D341Med (cell line): ENCODE results near the gene STK32B.
"Not testable (repeated sequence)": the region's sequence is repeated elsewhere in the genome, so short reads cannot be mapped to it uniquely, and the experiment has no call there.

Experiments used
- DNase-seq: peaks from one replicate; pipeline ENCODE4 v3.0.0; 2012; ENCODE audit warnings: low spot score

STK32B gene

GRCh38 chr4:5162909-5163508 is 111.7 kb downstream of the STK32B start:
- no peak for DNase-seq

GRCh38 chr4:5164221-5164912 is 113.1 kb downstream of the STK32B start:
- no peak for DNase-seq

GRCh38 chr4:5165420-5166369 is 114.4 kb downstream of the STK32B start:
- DNase-seq = peak; percentile 47

- peak; percentile 4 for DNase-seq
Observed at GRCh38 chr4:5166377-5166776, 115.1 kb downstream of the STK32B start.

- DNase-seq = peak; percentile 2
Observed at GRCh38 chr4:5168891-5169290, 117.6 kb downstream of the STK32B start.

GRCh38 chr4:5175836-5176235 is 124.6 kb downstream of the STK32B start:
- not testable (repeated sequence) for DNase-seq

GRCh38 chr4:5184606-5185005 is 133.3 kb downstream of the STK32B start:
- DNase-seq = no peak

GRCh38 chr4:5185551-5185950 is 134.3 kb downstream of the STK32B start:
- DNase-seq = no peak

- DNase-seq = no peak
Observed at GRCh38 chr4:5186271-5187064, 135.2 kb downstream of the STK32B start.

GRCh38 chr4:5188130-5188529 is 136.8 kb downstream of the STK32B start:
- no peak for DNase-seq

GRCh38 chr4:5191831-5192230 is 140.6 kb downstream of the STK32B start:
- DNase-seq = no peak

GRCh38 chr4:5192271-5192670 is 141.0 kb downstream of the STK32B start:
- DNase-seq = no peak

- DNase-seq = no peak
Observed at GRCh38 chr4:5192678-5193077, 141.4 kb downstream of the STK32B start.

- no peak for DNase-seq
Observed at GRCh38 chr4:5198656-5199541, 147.6 kb downstream of the STK32B start.

GRCh38 chr4:5199912-5200311 is 148.6 kb downstream of the STK32B start:
- DNase-seq = no peak

GRCh38 chr4:5200513-5200912 is 149.2 kb downstream of the STK32B start:
- DNase-seq = no peak

GRCh38 chr4:5203309-5203992 is 152.2 kb downstream of the STK32B start:
- DNase-seq = no peak

GRCh38 chr4:5203993-5204310 is 152.7 kb downstream of the STK32B start:
- DNase-seq = no peak

GRCh38 chr4:5204781-5205180 is 153.5 kb downstream of the STK32B start:
- no peak for DNase-seq

- DNase-seq = no peak
Observed at GRCh38 chr4:5206016-5206790, 154.9 kb downstream of the STK32B start.
